ENCODE results near the gene ADAP1.

DNA sequence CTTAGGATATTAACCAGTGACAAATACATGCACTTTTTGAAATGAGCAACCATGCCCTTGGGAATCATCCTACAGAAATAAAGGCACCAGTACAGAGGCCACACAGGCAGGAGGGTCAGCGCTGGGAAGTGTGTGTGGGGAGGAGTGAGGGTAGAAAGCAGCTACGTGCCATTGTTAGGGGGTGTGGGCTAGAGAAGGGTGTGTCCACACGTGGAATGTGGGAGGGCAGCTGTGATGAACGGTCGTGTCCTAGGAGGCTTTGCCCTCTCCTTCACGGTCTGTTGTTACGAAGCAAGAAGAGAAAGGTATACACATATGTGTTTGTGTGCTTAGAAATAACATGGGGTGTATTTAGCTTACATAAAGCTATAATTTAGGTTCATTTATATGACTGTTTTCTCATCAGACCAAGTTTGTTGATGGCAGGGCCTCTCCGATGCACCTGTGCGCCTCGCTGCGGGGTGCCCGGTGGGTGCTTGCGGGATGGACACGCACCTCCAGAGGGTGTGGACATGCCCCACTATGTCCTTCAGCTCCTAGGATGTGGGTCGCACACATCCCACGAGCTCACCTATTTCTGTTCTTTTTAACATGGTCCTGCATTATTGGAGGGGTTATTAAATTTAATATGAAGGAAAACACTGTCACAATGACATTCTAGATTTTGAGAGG is 95.0 kb downstream of the ADAP1 start:
- TF ChIP-seq CTCF (IDR thresholded peaks at IDR 0.05) (no peak), POLR2AphosphoS5 (IDR thresholded peaks at IDR 0.05; ENCODE audit: low read depth, low read length) (no peak), REST (IDR thresholded peaks at IDR 0.05; ENCODE audit: insufficient read depth in 1 of 2, low read depth in 2 of 2, low read length in 1 of 2) (no peak), SIN3A (IDR thresholded peaks at IDR 0.05; ENCODE audit: borderline replicate concordance, insufficient read depth, low read depth, low read length) (no peak), TCF7L2 (IDR thresholded peaks at IDR 0.05; ENCODE audit: low read depth, low read length) (no peak)
